ENCODE measurements around the gene DES. TPM values are rescaled to one million over a fixed set of nuclear protein-coding genes. Genes with fewer than 3 reads are reported as not detected.
"Not testable (repeated sequence)": the region's sequence is repeated elsewhere in the genome, so short reads cannot be mapped to it uniquely, and the experiment has no call there.

The DES gene
- total RNA-seq, 2 donors from 2014 or later: not detected

DNA sequence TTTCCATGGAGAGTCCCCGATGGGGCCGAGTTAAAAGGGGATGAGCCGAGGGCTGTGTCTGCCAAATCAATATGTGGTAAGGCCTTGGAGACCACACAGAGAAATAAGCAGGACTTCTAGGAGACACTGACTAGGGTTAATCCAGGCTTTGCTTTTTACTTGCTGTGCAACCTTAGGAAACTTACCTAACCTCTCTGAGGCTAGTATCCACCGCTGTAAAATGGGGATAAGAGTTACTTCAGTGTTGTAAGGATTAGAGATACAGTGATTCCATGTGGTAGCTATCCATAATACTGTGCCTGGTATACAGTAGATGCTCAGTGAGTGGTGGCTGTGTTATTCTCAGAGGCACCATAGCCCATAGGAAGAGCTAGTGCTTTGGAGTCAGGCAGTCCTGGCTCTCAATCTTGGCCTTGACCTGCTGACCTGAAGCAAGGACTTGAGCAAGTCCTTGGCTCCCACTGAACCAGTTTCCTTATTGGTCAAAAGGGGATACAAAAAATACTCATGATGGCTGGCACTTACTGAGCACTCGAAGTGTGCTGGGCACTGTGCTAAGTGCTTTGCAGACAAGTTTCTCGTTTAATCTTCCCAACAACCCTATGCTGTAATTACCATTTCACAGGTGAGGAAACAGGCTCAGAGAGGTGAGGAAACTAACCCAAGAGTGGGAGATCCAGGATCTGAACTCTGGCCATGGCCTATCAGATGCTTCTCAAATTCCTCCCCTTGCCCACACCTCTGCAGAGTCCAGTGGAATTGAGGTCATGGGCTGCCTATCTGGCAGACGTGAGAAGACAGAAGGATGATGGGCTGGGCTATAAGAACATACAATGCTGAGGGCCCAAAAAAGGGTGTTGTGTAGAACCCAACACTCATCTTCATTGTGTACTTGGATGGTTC lies 12.0 kb upstream of the DES start:
- H3K27ac Mint-ChIP-seq: no peak overlapping the region
- H3K36me3 Mint-ChIP-seq (ENCODE audit: low read depth): no peaks in the 10 kb centered on the region
- no peak for ATAC-seq (replicated peaks)
- no peak overlapping the region for H3K4me3 Mint-ChIP-seq
- no peaks in the 10 kb centered on the region for H3K9me3 Mint-ChIP-seq
- H3K27me3 Mint-ChIP-seq: peaks cover 8% of the 10 kb centered on the region
- H3K4me1 Mint-ChIP-seq: no peaks in the 10 kb centered on the region

DNA sequence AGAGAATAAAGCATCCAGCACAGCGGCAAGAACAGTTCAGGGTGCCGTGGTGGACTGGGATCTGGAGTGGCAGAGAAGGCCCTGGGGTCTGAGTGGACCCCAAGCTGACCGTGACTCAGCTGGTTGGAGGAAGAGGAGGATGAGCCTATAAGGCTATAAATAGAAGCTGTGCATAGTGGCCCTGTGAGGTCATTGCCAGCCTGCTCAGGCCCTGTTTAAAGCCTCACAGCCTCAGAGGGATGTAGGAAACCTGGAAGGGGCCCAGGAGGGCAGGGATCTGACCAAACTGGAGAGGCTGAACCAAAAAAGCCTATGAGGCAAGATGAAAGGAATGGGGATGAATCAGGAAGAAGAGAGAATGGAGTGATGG lies 11.3 kb upstream of the DES start:
- no peak for ATAC-seq (replicated peaks)
- Mint-ChIP-seq H3K36me3 (ENCODE audit: low read depth) (no peaks in the 10 kb centered on the region), H3K4me3 (no peak overlapping the region), H3K4me1 (no peaks in the 10 kb centered on the region), H3K27me3 (peaks cover 8% of the 10 kb centered on the region), H3K9me3 (no peaks in the 10 kb centered on the region), H3K27ac (no peak overlapping the region)

DNA sequence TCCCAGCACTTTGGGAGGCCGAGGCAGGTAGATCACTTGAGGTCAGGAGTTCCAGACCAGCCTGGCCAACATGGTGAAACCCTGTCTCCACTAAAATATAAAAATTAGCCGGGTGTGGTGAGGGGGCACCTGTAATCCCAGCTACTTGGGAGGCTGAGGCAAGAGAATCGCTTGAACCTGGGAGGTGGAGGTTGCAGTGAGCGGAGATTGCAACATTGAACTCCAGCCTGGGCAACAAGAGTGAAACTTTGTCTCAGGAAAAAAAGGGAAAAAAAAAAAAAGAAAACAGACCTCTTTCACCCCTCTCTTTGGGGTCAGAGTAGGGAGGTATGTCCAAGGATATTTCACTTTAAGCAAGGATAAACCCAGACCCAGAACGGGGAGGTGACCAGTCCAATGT lies 10.8 kb upstream of the DES start:
- H3K4me3 Mint-ChIP-seq; H3K27ac Mint-ChIP-seq; H3K9me3 Mint-ChIP-seq; H3K36me3 Mint-ChIP-seq (ENCODE audit: low read depth); ATAC-seq (replicated peaks); H3K4me1 Mint-ChIP-seq; H3K27me3 Mint-ChIP-seq: not testable (repeated sequence)

DNA sequence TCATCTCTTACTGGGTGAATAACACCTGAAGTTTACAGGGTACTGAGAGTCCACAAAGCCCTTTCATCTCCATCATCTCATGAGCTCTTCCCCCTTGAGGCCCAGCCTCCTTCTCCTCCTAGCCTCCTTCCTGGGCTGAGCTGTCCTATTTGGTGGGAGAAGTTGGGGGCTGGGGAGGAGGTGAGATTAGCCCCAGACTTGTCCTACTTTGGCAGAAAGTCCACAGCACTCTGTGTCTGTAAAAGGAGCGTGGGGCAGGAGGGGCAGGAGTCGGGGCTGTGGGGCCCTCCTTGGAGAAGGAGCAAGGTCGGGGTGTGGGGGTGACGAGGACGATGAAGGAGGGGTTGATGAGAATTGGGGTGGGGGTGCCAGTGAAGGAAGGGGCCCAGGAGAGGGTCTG lies 10.0 kb upstream of the DES start:
- H3K4me1 Mint-ChIP-seq: no peaks in the 10 kb centered on the region
- no peaks in the 10 kb centered on the region for H3K36me3 Mint-ChIP-seq (ENCODE audit: low read depth)
- H3K27me3 Mint-ChIP-seq: peaks cover 11% of the 10 kb centered on the region
- H3K9me3 Mint-ChIP-seq: no peaks in the 10 kb centered on the region
- no peak overlapping the region for H3K27ac Mint-ChIP-seq
- no peak overlapping the region for H3K4me3 Mint-ChIP-seq
- no peak for ATAC-seq (replicated peaks)

DNA sequence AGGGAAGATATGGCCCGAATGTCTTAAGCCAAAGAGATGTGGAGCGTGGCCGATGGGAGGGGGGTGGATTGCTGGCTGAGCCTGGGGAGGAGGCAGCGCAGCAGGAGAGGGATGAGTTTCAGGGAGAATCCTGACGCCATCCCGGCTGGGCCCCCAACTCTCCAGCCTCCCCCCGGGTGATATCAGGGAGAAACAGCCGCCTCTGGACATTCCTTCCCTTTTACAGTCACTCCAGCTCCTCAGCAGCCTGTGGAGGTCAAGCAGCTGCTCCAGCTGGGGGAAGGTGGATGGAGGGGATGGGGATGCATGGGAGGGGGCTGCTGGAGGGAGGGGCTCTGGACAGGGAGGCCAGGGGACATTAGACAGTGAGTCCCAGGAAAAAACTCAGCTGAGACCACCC lies 9.5 kb upstream of the DES start:
- no peak overlapping the region for H3K4me3 Mint-ChIP-seq
- H3K27me3 Mint-ChIP-seq: peaks cover 11% of the 10 kb centered on the region
- H3K27ac Mint-ChIP-seq: no peak overlapping the region
- no peaks in the 10 kb centered on the region for H3K9me3 Mint-ChIP-seq
- ATAC-seq (replicated peaks): no peak
- H3K4me1 Mint-ChIP-seq: no peaks in the 10 kb centered on the region
- no peaks in the 10 kb centered on the region for H3K36me3 Mint-ChIP-seq (ENCODE audit: low read depth)

DNA sequence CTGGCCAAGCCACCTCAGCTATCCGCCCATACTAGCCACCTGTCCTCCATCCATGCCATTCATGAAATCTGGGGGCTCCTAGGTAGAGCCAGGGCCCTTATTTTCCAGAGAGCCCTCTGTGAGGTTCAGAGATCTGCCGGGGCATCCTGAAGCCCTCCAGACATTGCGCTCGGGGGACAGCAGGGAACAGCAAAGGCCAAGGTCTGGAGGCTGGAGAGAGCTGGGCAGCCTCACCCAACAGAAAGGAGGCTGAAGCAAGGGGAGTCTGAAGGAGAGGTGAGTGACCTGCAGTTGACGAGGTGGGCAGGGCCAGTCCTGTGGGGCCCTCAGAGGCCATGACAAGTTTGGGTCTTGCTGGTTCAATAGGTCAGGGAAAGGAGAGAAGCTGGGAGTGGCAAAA lies 8.6 kb upstream of the DES start:
- Mint-ChIP-seq H3K4me1 (no peaks in the 10 kb centered on the region), H3K36me3 (ENCODE audit: low read depth) (no peaks in the 10 kb centered on the region), H3K4me3 (no peak overlapping the region), H3K27me3 (peaks cover 11% of the 10 kb centered on the region), H3K9me3 (no peaks in the 10 kb centered on the region), H3K27ac (no peak overlapping the region)
- no peak for ATAC-seq (replicated peaks)

DNA sequence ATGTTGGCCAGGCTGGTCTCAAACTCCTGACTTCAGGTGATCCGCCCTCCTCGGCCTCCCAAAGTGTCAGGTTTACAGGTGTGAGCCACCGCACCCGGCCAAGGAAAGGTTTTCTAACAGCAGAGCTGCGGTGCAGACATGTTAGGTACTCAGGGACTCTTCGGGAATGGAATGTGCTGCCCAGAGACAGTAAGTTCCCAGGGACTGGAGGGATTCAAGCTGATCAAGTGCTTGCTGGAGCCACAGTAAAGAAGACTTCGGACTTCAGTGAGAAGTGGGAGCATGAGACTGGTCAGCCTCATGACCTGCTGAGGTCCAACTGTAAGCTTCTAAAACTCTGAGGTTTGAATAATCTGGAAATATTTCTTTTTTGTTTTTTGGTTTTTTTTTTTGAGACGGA lies 7.8 kb upstream of the DES start:
- Mint-ChIP-seq H3K4me1 (no peaks in the 10 kb centered on the region), H3K4me3 (no peak overlapping the region), H3K27ac (no peak overlapping the region), H3K9me3 (no peaks in the 10 kb centered on the region), H3K27me3 (peaks cover 11% of the 10 kb centered on the region), H3K36me3 (ENCODE audit: low read depth) (no peaks in the 10 kb centered on the region)
- ATAC-seq (replicated peaks): no peak

DNA sequence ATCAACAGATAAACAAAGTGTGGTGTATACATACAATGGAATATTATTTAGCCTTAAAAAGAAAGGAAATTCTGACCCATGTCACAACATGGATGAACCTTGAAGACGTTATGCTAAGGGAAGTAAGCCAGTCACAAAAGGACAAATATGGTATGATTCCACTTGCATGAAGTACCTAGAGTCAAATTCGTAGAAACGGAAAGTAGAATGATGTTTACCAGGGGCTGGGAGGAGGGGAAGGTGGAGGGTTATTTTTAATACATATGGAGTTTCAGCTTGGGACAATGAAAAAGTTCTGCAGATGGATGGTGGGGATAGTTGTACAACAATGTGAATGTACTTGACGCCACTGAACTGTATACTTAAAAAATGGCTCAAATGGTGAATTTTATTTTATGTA lies 3.3 kb upstream of the DES start:
- no peak for ATAC-seq (replicated peaks)
- no peaks in the 10 kb centered on the region for H3K36me3 Mint-ChIP-seq (ENCODE audit: low read depth)
- no peak overlapping the region for H3K4me3 Mint-ChIP-seq
- no peaks in the 10 kb centered on the region for H3K9me3 Mint-ChIP-seq
- no peaks in the 10 kb centered on the region for H3K4me1 Mint-ChIP-seq
- H3K27ac Mint-ChIP-seq: no peak overlapping the region
- H3K27me3 Mint-ChIP-seq: peaks cover 12% of the 10 kb centered on the region

DNA sequence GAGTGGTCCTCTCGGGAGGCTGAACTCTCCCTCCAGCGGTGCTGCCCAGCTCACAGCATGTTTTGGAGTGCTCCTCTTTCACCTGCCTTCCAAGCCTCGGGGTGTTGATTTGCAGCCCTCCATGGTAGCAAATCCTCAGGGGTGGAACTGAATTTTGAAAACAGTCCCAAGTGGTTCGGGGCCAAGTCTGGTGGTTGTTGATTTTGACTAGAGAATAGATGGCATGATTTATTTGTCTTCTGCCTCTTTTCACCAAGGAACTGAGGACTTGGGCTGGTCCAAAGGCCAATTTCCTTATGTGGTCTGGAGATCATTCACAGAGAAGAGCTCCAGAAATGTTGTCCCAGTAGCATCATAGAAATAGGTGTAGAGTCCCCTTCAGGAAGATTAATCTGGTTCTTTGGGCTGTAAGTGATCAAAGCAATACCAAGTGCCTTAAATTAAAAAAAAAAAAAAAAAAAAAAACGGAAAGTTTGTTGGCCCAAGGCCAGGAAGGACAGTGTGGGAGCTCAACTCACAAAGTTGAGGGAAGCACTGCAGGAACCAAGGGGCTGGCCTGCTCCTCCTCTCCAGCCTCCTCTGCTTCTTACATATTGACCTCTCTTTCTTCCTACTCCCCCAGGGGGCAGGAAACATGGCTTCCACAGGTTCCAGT lies 2.5 kb upstream of the DES start:
- Mint-ChIP-seq H3K27me3 (peaks cover 16% of the 10 kb centered on the region), H3K9me3 (no peaks in the 10 kb centered on the region)
- ATAC-seq (replicated peaks): no peak

DNA sequence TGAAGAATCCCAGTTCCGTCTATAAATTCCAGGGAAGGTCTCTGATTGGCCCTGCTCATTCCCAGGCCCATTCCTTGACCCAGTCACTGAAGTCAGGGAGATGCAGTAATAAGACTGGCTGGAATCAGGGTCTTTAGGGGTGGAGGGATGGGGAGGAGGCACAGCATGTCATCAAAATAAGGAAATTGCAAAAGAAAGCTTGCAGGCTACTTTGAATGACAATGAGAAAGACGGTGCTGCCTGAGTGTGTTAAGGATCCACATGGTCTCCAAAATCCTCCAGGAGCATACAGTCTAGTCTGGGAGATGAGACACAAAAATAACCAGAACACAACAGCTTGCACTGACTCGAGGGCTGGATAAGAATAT lies 2.0 kb upstream of the DES start:
- H3K27me3 Mint-ChIP-seq: peaks cover 16% of the 10 kb centered on the region
- ATAC-seq (replicated peaks): no peak
- no peak overlapping the region for H3K27ac Mint-ChIP-seq
- H3K36me3 Mint-ChIP-seq (ENCODE audit: low read depth): no peaks in the 10 kb centered on the region
- no peak overlapping the region for H3K4me3 Mint-ChIP-seq
- H3K9me3 Mint-ChIP-seq: no peaks in the 10 kb centered on the region
- H3K4me1 Mint-ChIP-seq: no peaks in the 10 kb centered on the region

More for the DNA sequence above, 2.5 kb upstream of the DES start:
- Mint-ChIP-seq H3K4me3 (no peak overlapping the region), H3K36me3 (ENCODE audit: low read depth) (no peaks in the 10 kb centered on the region), H3K4me1 (no peaks in the 10 kb centered on the region), H3K27ac (no peak overlapping the region)

DNA sequence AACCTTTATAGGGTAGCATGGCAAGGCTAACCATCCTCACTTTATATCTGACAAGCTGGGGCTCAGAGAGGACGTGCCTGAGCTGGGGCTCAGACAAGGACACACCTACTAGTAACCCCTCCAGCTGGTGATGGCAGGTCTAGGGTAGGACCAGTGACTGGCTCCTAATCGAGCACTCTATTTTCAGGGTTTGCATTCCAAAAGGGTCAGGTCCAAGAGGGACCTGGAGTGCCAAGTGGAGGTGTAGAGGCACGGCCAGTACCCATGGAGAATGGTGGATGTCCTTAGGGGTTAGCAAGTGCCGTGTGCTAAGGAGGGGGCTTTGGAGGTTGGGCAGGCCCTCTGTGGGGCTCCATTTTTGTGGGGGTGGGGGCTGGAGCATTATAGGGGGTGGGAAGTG lies 1.2 kb upstream of the DES start:
- H3K4me3 Mint-ChIP-seq: no peak overlapping the region
- H3K27me3 Mint-ChIP-seq: peaks cover 16% of the 10 kb centered on the region
- no peak overlapping the region for H3K27ac Mint-ChIP-seq
- H3K9me3 Mint-ChIP-seq: no peaks in the 10 kb centered on the region
- H3K36me3 Mint-ChIP-seq (ENCODE audit: low read depth): no peaks in the 10 kb centered on the region
- no peaks in the 10 kb centered on the region for H3K4me1 Mint-ChIP-seq
- no peak for ATAC-seq (replicated peaks)

DNA sequence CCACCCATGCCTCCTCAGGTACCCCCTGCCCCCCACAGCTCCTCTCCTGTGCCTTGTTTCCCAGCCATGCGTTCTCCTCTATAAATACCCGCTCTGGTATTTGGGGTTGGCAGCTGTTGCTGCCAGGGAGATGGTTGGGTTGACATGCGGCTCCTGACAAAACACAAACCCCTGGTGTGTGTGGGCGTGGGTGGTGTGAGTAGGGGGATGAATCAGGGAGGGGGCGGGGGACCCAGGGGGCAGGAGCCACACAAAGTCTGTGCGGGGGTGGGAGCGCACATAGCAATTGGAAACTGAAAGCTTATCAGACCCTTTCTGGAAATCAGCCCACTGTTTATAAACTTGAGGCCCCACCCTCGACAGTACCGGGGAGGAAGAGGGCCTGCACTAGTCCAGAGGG lies 803 bp upstream of the DES start:
- no peak for ATAC-seq (replicated peaks)
- Mint-ChIP-seq H3K27ac (no peak overlapping the region), H3K9me3 (no peaks in the 10 kb centered on the region), H3K4me1 (no peaks in the 10 kb centered on the region), H3K27me3 (peaks cover 16% of the 10 kb centered on the region), H3K4me3 (no peak overlapping the region), H3K36me3 (ENCODE audit: low read depth) (no peaks in the 10 kb centered on the region)

DNA sequence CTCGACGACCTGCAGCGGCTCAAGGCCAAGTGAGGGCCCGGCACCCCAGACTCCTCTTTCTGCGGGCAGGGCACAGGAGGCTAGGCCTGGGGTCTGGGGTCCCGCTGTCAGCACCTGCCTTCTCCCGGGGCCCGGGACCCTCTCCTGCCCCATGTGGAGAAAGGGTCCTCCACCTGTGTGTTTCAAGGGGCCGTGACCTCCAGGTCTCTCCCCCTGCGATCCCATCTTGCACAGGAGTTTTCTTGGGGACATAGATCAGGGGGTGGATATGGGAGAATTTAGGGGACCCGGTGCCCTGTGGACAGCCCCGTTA lies 791 bp downstream of the DES start:
- no peaks in the 10 kb centered on the region for H3K9me3 Mint-ChIP-seq
- H3K36me3 Mint-ChIP-seq (ENCODE audit: low read depth): no peaks in the 10 kb centered on the region
- ATAC-seq (replicated peaks): no peak
- no peak overlapping the region for H3K27ac Mint-ChIP-seq
- H3K4me3 Mint-ChIP-seq: no peak overlapping the region
- peaks cover 14% of the 10 kb centered on the region for H3K27me3 Mint-ChIP-seq
- no peaks in the 10 kb centered on the region for H3K4me1 Mint-ChIP-seq

DNA sequence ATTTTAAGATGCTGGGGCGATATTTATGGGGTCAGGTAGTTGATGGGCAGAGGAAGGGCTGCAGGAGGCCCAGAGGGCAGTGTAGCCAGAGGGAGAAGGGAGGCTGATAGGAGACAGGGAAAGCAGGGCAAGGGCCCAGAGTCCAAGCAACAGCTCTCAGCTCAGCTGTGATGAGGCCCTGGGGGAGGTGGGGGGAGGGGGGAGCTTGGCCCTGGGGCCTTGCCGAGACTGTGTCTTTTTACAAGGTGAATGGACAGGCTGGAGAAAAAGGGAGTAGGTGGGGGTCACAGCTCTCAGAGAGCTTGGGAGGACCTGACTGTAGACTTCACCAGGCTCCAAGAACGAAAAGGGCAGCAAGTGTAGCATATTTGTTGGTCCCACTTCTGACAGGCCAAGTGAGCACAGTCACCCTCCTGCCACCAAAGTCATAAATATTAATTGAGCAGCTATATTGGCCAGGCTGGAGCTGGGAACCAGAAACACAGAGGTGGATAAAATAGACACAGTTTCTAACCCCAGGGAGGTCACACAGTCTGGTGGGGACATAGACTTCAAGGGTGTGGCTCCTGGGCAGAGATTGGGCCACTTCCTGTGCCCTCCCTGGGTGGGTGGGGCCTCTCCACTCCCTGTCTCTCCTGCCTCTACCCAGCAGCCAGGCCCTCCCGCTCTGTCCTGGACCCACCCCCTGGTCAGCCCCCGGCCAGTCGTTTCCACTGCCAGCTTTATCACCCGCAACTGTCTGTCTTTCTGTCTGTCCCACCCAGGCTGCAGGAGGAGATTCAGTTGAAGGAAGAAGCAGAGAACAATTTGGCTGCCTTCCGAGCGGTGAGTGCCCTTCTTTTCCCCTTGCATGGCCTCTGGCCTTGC lies 1.4 kb downstream of the DES start:
- H3K36me3 Mint-ChIP-seq (ENCODE audit: low read depth): no peaks in the 10 kb centered on the region
- H3K4me3 Mint-ChIP-seq: no peak overlapping the region

DNA sequence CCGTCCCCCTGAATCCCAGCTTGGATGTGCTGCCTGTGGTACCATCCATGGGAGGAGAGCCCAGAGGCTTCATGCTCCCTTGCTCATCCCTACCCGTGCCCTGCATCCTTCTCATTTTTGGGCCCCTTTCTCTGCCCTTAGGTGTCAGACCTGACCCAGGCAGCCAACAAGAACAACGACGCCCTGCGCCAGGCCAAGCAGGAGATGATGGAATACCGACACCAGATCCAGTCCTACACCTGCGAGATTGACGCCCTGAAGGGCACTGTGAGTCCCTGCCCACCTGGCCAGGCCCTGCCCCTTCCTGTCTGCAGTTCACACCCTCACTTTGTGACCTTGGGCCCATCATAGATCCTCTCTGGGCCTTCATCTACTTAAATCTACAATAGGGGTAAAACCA lies 2.5 kb downstream of the DES start:
- Mint-ChIP-seq H3K4me3 (no peak overlapping the region), H3K36me3 (ENCODE audit: low read depth) (no peaks in the 10 kb centered on the region), H3K4me1 (no peaks in the 10 kb centered on the region), H3K27me3 (peaks cover 20% of the 10 kb centered on the region), H3K27ac (no peak overlapping the region), H3K9me3 (no peaks in the 10 kb centered on the region)
- no peak for ATAC-seq (replicated peaks)

More for the DNA sequence above, 1.4 kb downstream of the DES start:
- no peaks in the 10 kb centered on the region for H3K4me1 Mint-ChIP-seq
- ATAC-seq (replicated peaks): no peak
- H3K9me3 Mint-ChIP-seq: no peaks in the 10 kb centered on the region
- no peak overlapping the region for H3K27ac Mint-ChIP-seq
- H3K27me3 Mint-ChIP-seq: peaks cover 16% of the 10 kb centered on the region

Measured in activated T-helper 17 cell treated with anti-CD3 and anti-CD28 coated beads, Interleukin-2, amount 50 U/mL, for 72 hours (primary cell).